MM.1S (cell line): Measurements from ENCODE around the gene DNAJC24.

ENCODE experiments used
- EZH2 ChIP-seq: fragments of 300-600 bp; sonication (generic); optimal IDR thresholded peaks from 2 replicates; pipeline ENCODE3; 2017; ENCODE audit warnings: low read depth, mild to moderate bottlenecking, antibody characterized with exemption, low read length, mixed read lengths
- EZH2phosphoT487 ChIP-seq: fragments of 300-600 bp; sonication (generic); IDR thresholded peaks from 2 replicates; pipeline ENCODE4 v1.6.1; 2018; ENCODE audit warnings: antibody characterized with exemption, low read length
- TF ChIP-seq, protein P1 (sequence below): fragments of 300-600 bp; sonication (generic); IDR thresholded peaks from 2 replicates; pipeline ENCODE4 v1.5.1; 2016; ENCODE audit warnings: antibody characterized with exemption, low read length, mixed read lengths

DNA sequence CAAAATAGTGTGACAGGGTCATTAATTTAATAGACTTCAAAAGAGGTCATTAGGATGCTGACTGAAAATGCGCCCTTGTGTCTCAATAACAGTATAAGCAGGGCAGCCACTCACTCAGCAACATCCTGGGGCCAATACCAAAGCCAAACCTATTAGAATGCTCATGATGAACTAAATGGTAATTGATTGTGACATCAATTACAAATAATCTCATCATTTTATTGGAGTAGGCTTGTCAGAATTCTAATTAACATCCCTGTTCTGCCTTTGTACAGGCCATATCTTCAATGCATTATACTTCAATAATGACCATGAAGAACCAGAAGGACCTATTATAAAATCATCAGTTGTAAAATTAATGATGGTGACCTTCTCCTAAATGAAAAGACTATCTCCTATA, 64.2 kb downstream of the DNAJC24 start:
- TF ChIP-seq, protein P1, sequence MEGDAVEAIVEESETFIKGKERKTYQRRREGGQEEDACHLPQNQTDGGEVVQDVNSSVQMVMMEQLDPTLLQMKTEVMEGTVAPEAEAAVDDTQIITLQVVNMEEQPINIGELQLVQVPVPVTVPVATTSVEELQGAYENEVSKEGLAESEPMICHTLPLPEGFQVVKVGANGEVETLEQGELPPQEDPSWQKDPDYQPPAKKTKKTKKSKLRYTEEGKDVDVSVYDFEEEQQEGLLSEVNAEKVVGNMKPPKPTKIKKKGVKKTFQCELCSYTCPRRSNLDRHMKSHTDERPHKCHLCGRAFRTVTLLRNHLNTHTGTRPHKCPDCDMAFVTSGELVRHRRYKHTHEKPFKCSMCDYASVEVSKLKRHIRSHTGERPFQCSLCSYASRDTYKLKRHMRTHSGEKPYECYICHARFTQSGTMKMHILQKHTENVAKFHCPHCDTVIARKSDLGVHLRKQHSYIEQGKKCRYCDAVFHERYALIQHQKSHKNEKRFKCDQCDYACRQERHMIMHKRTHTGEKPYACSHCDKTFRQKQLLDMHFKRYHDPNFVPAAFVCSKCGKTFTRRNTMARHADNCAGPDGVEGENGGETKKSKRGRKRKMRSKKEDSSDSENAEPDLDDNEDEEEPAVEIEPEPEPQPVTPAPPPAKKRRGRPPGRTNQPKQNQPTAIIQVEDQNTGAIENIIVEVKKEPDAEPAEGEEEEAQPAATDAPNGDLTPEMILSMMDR: no peak
- TF ChIP-seq EZH2phosphoT487: no peak
- TF ChIP-seq EZH2: no peak
